ENCODE measurements around the gene ZMYND8. TPM values are rescaled to one million over a fixed set of nuclear protein-coding genes. Genes with fewer than 3 reads are reported as not detected.

Gene ZMYND8
- total RNA-seq, 1 donor from 2014 or later = 109 TPM

- Mint-ChIP-seq H3K4me3 (ENCODE audit: unreplicated experiment) (peak overlapping the region; percentile 56), H3K9me3 (ENCODE audit: unreplicated experiment) (no peaks in the 10 kb centered on the region), H3K36me3 (ENCODE audit: low read depth, unreplicated experiment) (no peaks in the 10 kb centered on the region), H3K27me3 (ENCODE audit: unreplicated experiment) (peaks cover 20% of the 10 kb centered on the region), H3K27ac (ENCODE audit: unreplicated experiment) (no peak overlapping the region), H3K4me1 (ENCODE audit: unreplicated experiment) (peaks cover 78% of the 10 kb centered on the region)
- no peak for DNase-seq (ENCODE audit: low spot score)
- TF ChIP-seq CTCF (IDR thresholded peaks at IDR 0.05; ENCODE audit: unreplicated experiment) = no peak
Observed at GRCh38 chr20:47358039-47358671, 1.7 kb upstream of the ZMYND8 start.

GRCh38 chr20:47357296-47358038 is 968 bp upstream of the ZMYND8 start:
- Mint-ChIP-seq H3K4me3 (ENCODE audit: unreplicated experiment) (peak overlapping the region; percentile 96), H3K27me3 (ENCODE audit: unreplicated experiment) (peaks cover 18% of the 10 kb centered on the region), H3K9me3 (ENCODE audit: unreplicated experiment) (no peaks in the 10 kb centered on the region), H3K36me3 (ENCODE audit: low read depth, unreplicated experiment) (no peaks in the 10 kb centered on the region), H3K27ac (ENCODE audit: unreplicated experiment) (no peak overlapping the region), H3K4me1 (ENCODE audit: unreplicated experiment) (peaks cover 72% of the 10 kb centered on the region)
- no peak for TF ChIP-seq CTCF (IDR thresholded peaks at IDR 0.05; ENCODE audit: unreplicated experiment)
- peak; percentile 81 for DNase-seq (ENCODE audit: low spot score)

GRCh38 chr20:47356220-47356525 is 326 bp downstream of the ZMYND8 start:
- Mint-ChIP-seq H3K4me1 (ENCODE audit: unreplicated experiment) (peaks cover 64% of the 10 kb centered on the region), H3K27me3 (ENCODE audit: unreplicated experiment) (peaks cover 16% of the 10 kb centered on the region), H3K27ac (ENCODE audit: unreplicated experiment) (no peak overlapping the region), H3K36me3 (ENCODE audit: low read depth, unreplicated experiment) (no peaks in the 10 kb centered on the region), H3K4me3 (ENCODE audit: unreplicated experiment) (peak overlapping the region; percentile 96), H3K9me3 (ENCODE audit: unreplicated experiment) (no peaks in the 10 kb centered on the region)
- TF ChIP-seq CTCF (IDR thresholded peaks at IDR 0.05; ENCODE audit: unreplicated experiment) = no peak
- no peak for DNase-seq (ENCODE audit: low spot score)

- Mint-ChIP-seq H3K27ac (ENCODE audit: unreplicated experiment) (no peak overlapping the region), H3K9me3 (ENCODE audit: unreplicated experiment) (no peaks in the 10 kb centered on the region), H3K27me3 (ENCODE audit: unreplicated experiment) (peaks cover 14% of the 10 kb centered on the region), H3K36me3 (ENCODE audit: low read depth, unreplicated experiment) (no peaks in the 10 kb centered on the region), H3K4me3 (ENCODE audit: unreplicated experiment) (peak overlapping the region; percentile 96), H3K4me1 (ENCODE audit: unreplicated experiment) (peaks cover 59% of the 10 kb centered on the region)
- DNase-seq (ENCODE audit: low spot score) = no peak
- no peak for TF ChIP-seq CTCF (IDR thresholded peaks at IDR 0.05; ENCODE audit: unreplicated experiment)
Observed at GRCh38 chr20:47355489-47356219, 845 bp downstream of the ZMYND8 start.
